SH-SY5Y (cell line): Measurements from ENCODE around the gene SH3GL1.

Source experiments
- GATA2 ChIP-seq: IDR thresholded peaks from 2 replicates; pipeline ENCODE4 v1.6.1; 2011; ENCODE audit warnings: mild to moderate bottlenecking, low read depth, low read length
- GATA3 ChIP-seq: IDR thresholded peaks from 2 replicates; pipeline ENCODE4 v1.6.1; 2011; ENCODE audit warnings: low read depth, mild to moderate bottlenecking, low read length, moderate library complexity

GRCh38 chr19:4357095-4357797 lies 43.1 kb downstream of the SH3GL1 start:
- TF ChIP-seq GATA2 (no peak), GATA3 (no peak)
